Esophagus (tissue), 2 donors: Measurements from ENCODE around the gene PLXNC1. TPM values are rescaled to one million over a fixed set of nuclear protein-coding genes. Genes with fewer than 3 reads are reported as not detected.

Source experiments
- H3K27ac ChIP-seq, 2 donors: one replicate each; pipeline ENCODE4 v1.5.1; 2013; ENCODE audit warnings: low read depth in 2 of 2, mild to moderate bottlenecking in 2 of 2, inconsistent platforms in 1 of 2, low read length in 1 of 2, moderate library complexity in 1 of 2
- H3K27me3 ChIP-seq, 2 donors: one replicate each; pipeline ENCODE4 v1.6.1; 2013; ENCODE audit warnings: low read length in 2 of 2, control low read depth in 1 of 2, mild to moderate bottlenecking in 1 of 2; ENCODE audit not compliant: insufficient read depth in 2 of 2, control insufficient read depth in 1 of 2
- H3K36me3 ChIP-seq, 2 donors: one replicate each; pipeline ENCODE4 v1.6.1; 2013; ENCODE audit warnings: low read length in 1 of 2; ENCODE audit not compliant: control insufficient read depth in 2 of 2, insufficient read depth in 2 of 2
- H3K4me1 ChIP-seq, 2 donors: one replicate each; pipeline ENCODE4 v1.6.1; 2013; ENCODE audit warnings: low read length in 1 of 2; ENCODE audit not compliant: control insufficient read depth in 2 of 2, insufficient read depth in 2 of 2
- H3K4me3 ChIP-seq, 2 donors: one replicate each; pipeline ENCODE4 v1.5.1; 2013; ENCODE audit warnings: low read length in 2 of 2, mild to moderate bottlenecking in 2 of 2, low read depth in 1 of 2, moderate library complexity in 1 of 2
- H3K9me3 ChIP-seq, 2 donors: one replicate each; pipeline ENCODE4 v1.6.1; 2013; ENCODE audit warnings: mild to moderate bottlenecking in 2 of 2, low read depth in 1 of 2, low read length in 1 of 2, moderate library complexity in 1 of 2; ENCODE audit not compliant: control insufficient read depth in 2 of 2, insufficient read depth in 1 of 2
- WGBS, 2 donors: extraction: QIAGEN DNeasy Blood & Tissue Kit; methylation state at CpG; one replicate each; pipeline ENCODE4 v1.1.7; 2013; 5-methylcytosine and 5-hydroxymethylcytosine counted together
- polyA plus RNA-seq, 2 donors: library from polyadenylated mRNA; stranded (reverse); fragments of 200-250 nt; gene quantifications; one replicate each; pipeline ENCODE4 v1.2.3, GENCODE V29; 2013
- donor health status: healthy with polysubstance abuse.
- donor health status: Bipolar disorder and iron deficiency.

The PLXNC1 gene
- polyA plus RNA-seq, 2 donors: 0.24 to 0.41 TPM

DNA sequence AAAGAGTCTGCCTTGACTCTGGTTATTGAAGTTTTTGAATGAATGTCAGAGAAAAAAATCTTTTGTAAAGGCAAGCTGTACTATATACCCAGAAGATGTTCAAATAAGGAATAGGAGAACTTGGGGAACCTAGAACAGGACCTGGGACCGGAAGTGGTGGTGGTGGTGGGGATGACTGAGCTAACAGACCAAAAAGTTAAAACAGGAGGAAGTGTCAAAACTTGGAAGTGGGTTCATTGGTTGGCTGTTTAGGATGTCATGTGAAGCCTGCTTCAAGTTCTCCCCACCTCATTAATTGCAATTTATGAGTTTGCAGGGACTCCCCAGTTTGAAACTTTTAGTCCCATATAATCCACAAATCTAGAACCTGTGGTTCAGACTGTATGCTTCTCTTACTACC is 26.2 kb downstream of the PLXNC1 start:
- no peaks in the 10 kb centered on the region for H3K36me3 ChIP-seq
- no peaks in the 10 kb centered on the region for H3K9me3 ChIP-seq
- no peak overlapping the region for H3K4me3 ChIP-seq
- H3K4me1 ChIP-seq: no peaks in the 10 kb centered on the region
- H3K27me3 ChIP-seq: no peaks in the 10 kb centered on the region
- no peak overlapping the region for H3K27ac ChIP-seq
- 62 to 67% methylated on average over 1 of the region's 1 CpG for WGBS, 2 donors

DNA sequence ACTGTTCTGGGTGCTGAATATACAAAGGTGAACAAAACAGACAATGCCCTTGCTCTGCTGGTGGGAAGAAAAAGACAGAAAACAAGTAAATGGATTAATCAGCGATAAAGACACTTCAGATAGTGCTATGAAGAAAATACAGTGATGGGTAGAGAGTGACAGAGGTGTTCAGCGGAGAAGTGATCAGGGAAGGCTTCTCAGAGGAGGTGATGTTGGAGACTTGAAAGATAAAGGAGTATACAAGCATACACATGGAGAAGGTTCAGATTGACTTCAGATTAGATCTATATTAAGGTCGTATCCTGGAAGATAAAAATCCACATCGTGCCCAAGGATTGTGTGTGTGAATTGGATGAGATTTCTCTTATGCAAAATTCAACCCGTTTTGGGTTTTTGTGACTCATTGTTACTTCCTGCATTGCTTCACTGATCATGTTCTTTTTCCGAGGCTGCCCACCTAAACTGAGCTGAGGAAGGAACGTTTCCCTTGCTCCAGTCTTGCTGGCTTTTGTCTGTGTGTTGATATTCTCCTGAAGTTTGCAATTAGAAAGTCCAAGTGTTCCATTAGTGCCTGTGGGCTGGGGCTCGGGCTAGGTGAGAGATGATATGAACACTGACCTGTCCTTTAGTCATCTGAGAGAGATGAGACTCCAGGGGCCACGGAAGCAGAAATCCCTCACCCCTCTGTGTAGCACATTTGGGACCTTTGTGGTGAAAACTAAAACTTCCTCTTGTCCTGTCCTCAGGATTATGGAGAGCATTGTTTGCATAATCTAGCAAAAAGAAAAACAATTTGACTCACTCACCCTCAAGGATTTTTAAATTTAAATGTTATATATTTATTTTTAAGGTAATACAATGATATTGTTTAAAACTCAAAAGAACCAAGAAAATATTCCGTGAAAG is 27.6 kb downstream of the PLXNC1 start:
- H3K36me3 ChIP-seq: no peaks in the 10 kb centered on the region
- H3K4me3 ChIP-seq: no peak overlapping the region
- H3K27ac ChIP-seq: no peak overlapping the region
- no peaks in the 10 kb centered on the region for H3K27me3 ChIP-seq
- no peaks in the 10 kb centered on the region for H3K4me1 ChIP-seq
- no peaks in the 10 kb centered on the region for H3K9me3 ChIP-seq
- 62% methylated on average over 10 of the region's 10 CpGs for WGBS, 2 donors

DNA sequence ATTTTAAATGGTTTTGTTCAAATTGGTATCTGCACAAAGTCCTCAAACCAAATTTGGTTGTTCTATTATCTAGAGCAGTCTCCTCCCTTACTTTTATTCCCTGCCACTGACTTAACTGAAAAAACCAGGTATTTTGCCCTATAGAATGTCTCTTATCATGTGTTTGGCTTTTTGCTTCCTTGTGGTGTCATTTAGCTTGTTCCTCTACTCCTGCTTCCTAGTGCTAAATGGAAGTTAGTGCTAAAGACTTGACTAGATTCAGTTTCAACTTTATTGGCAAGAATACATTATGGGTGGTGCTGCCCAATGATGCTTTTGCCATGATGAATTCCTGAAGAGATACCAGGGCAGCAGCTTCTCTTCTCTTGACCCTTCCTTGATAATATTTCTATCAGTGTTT is 29.7 kb downstream of the PLXNC1 start:
- Histone ChIP-seq H3K36me3 (no peaks in the 10 kb centered on the region), H3K27me3 (no peaks in the 10 kb centered on the region), H3K27ac (no peak overlapping the region), H3K4me1 (no peaks in the 10 kb centered on the region), H3K9me3 (no peaks in the 10 kb centered on the region), H3K4me3 (no peak overlapping the region)

DNA sequence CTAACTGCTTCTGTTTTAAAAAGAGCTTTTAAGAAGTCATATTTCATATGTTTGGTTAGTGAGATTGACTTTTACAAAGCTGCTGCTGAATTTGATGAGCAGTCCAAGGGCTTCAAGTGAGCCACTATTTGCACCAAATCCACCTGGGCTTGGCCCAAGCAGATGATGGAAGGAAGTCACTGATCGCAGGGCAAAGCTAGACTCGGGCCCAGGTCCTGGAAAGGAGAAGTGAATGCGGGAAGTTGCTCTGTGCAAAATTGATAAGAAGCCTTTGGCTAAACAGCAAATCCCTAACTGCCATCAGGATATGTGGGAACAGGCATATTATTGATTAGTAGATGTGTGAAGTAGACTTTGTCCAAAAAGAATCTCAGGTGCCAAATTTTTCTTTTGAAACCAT is 30.5 kb downstream of the PLXNC1 start:
- Histone ChIP-seq H3K9me3 (no peaks in the 10 kb centered on the region), H3K36me3 (no peaks in the 10 kb centered on the region), H3K27me3 (no peaks in the 10 kb centered on the region), H3K4me3 (no peak overlapping the region), H3K4me1 (no peaks in the 10 kb centered on the region), H3K27ac (no peak overlapping the region)
- 78 to 88% methylated on average over 3 of the region's 3 CpGs for WGBS, 2 donors

DNA sequence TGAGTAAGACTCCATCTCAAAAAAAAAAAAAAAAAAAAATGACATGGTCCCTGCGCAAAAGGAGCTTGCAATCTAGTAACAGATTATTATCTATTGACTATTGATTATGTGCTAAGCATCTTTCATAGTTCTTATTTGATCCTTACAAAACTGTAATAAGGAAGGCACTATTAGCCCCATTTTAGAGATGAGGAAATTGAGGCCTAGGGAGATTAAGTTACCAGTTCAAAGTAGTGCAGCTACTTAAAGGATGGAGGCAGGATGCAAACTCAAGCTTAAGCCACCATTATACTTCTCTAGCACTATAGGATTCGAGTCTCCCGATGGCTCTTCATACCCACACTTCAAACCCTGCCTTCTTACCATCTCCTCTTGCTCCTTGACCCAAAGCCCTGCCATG is 31.3 kb downstream of the PLXNC1 start:
- no peaks in the 10 kb centered on the region for H3K9me3 ChIP-seq
- H3K4me1 ChIP-seq: no peaks in the 10 kb centered on the region
- H3K27me3 ChIP-seq: no peaks in the 10 kb centered on the region
- WGBS, 2 donors: 65 to 72% methylated on average over 3 of the region's 3 CpGs
- H3K4me3 ChIP-seq: no peak overlapping the region
- no peak overlapping the region for H3K27ac ChIP-seq
- no peaks in the 10 kb centered on the region for H3K36me3 ChIP-seq

DNA sequence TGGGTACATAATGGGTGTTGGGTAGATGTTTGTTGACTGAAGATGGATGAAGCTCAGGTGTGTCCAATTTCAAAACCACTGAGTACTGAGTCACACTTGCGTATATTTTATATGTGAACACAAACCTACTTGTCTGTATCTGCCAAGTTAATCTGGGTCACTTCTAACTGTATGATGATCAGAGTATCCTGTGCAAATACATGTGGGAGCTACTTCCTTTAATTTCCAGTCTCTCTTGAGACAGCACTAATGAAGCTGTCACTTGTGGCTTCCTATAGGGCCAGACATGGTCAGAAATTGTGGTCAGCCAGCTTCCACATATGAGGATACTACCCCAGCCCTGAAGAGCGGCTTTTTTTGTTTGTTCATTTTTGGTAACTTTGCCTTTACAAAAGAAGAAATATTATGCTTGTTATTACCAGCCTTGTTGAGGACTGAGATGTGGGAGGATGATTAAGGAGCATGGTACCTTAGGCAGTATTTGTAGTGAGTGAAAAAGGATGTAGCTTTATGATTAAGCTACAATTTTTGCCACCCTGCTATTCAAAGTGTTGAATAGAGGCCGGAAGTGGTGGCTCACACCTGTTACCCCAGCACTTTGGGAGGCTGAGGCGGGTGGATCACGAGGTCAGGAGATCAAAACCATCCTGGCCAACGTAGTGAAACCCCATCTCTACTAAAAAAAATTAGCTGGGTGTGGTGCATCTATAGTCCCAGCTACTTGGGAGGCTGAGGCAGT is 32.4 kb downstream of the PLXNC1 start:
- Histone ChIP-seq H3K4me1 (no peaks in the 10 kb centered on the region), H3K9me3 (no peaks in the 10 kb centered on the region), H3K27me3 (no peaks in the 10 kb centered on the region), H3K36me3 (no peaks in the 10 kb centered on the region), H3K4me3 (no peak overlapping the region), H3K27ac (no peak overlapping the region)
- WGBS, 2 donors: 74 to 80% methylated on average over 6 of the region's 6 CpGs

DNA sequence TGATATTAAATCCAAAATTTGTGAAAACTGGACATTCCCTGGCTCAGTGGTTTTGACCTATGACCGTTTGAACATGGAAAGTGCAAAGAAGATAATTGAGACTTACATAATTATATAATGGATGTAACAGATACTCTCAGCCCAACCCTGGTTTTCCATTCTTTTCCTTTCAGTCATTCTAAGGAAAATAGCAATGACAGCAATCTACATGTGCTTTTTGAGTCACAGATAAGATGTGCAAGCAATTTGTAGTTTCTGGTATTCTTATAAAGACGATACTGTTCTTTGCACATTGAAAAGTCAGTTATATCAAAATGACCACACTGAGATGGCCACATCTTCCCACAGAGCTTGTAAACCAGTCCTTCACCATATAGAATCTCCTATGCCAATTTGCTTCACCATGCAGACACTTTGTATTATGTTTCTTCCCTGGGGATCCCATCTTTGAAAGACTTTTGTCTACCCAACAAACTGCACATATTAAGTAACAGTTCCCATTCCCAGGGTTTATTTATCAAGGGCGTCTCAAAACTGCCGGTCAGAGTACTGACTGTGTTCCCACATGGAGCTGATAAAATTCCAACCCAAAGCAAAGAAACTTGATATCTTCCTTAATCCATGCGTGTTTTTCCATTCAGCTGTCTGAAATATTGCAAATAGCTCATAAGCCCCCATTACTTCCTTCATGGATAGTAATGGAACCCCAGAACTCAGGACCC is 34.8 kb downstream of the PLXNC1 start:
- Histone ChIP-seq H3K4me3 (no peak overlapping the region), H3K9me3 (no peaks in the 10 kb centered on the region), H3K27me3 (no peaks in the 10 kb centered on the region), H3K4me1 (no peaks in the 10 kb centered on the region), H3K36me3 (no peaks in the 10 kb centered on the region), H3K27ac (no peak overlapping the region)
- 55 to 67% methylated on average over 5 of the region's 5 CpGs for WGBS, 2 donors

DNA sequence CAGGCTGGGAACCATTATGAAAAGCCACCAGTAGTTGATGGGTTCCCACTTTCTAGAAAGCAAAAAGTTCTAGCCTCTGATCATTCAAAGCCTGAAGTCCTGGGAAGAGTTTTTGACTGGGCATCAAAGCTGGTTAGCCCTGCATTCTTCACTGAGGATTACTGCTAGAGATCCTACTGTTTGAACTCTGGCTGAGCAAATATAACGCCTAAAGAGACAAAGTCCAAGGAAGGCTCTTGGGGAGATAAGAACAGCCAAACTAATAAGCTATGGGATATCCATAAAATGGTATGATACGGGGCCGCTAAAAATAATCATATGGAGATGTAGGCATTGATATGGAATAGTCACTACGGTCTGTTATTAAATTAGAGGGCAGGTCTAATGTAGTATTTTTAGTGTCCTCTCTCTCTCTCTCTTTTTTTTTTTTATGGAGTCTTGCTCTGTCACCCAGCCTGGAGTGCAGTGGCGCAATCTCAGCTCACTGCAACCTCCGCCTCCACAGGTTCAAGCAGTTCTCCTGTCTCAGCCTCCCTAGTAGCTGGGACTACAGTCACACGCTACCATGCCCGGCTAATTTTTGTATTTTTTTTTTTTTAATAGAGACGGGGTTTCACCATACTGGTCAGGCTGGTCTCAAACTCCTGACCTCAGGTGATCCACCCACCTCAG is 35.5 kb downstream of the PLXNC1 start:
- Histone ChIP-seq H3K36me3 (no peaks in the 10 kb centered on the region), H3K4me1 (no peaks in the 10 kb centered on the region), H3K4me3 (no peak overlapping the region), H3K27ac (no peak overlapping the region), H3K9me3 (no peaks in the 10 kb centered on the region), H3K27me3 (no peaks in the 10 kb centered on the region)
- 83 to 86% methylated on average over 9 of the region's 9 CpGs for WGBS, 2 donors

DNA sequence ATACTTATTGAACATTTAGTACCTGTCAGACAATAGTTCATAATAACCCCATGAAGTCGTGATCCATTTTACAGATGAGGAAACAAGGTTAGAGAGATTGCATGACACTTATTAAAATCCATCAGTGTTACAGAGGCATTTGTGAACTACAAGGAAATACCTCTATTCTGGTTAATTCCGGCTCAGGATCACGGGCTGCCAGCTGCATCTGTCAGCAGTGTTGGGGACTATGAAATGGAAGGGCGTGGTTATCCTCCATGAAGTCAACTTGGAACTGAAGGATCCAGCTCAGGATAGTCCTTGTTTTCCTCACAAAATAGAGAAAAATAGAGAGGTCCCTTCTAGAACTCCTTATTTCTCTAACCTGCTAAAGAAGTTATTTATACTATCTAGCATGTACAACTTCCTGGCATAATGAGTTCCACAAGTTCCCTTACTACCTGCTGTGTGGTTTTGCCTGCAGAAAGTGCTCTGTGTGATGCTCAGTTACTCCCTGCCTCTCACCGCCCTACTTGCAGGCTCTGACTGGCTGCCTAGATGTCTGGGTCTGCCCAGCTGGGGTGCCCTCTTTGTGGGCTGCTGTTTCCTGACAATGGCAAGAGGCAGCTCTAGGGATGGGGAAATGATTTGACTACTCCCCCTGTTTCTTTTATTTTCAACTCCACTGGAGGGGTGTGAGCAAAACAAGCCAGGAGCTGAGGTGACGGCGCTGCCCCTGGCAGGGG is 36.8 kb downstream of the PLXNC1 start:
- H3K27ac ChIP-seq: no peak overlapping the region
- no peaks in the 10 kb centered on the region for H3K4me1 ChIP-seq
- no peaks in the 10 kb centered on the region for H3K36me3 ChIP-seq
- no peak overlapping the region for H3K4me3 ChIP-seq
- 80 to 84% methylated on average over 7 of the region's 7 CpGs for whole genome bisulfite sequencing, 2 donors
- no peaks in the 10 kb centered on the region for H3K9me3 ChIP-seq
- H3K27me3 ChIP-seq: no peaks in the 10 kb centered on the region
